ENCODE measurements around the gene UBAP2. TPM values are rescaled to one million over a fixed set of nuclear protein-coding genes. Genes with fewer than 3 reads are reported as not detected.

UBAP2 gene
- total RNA-seq, 1 experiment from 2014 or later, result 33.4 TPM

GRCh38 chr9:34049630-34050384, 1.1 kb upstream of the UBAP2 start:
- Mint-ChIP-seq H3K36me3 (ENCODE audit: insufficient read depth, unreplicated experiment) (no peaks in the 10 kb centered on the region), H3K27me3 (ENCODE audit: insufficient read depth, unreplicated experiment) (no peaks in the 10 kb centered on the region), H3K27ac (ENCODE audit: low read depth, unreplicated experiment) (peak overlapping the region; percentile 99), H3K4me1 (ENCODE audit: insufficient read depth, unreplicated experiment) (peaks cover 20% of the 10 kb centered on the region), H3K9me3 (ENCODE audit: unreplicated experiment) (no peaks in the 10 kb centered on the region), H3K4me3 (ENCODE audit: unreplicated experiment) (peak overlapping the region; percentile 89)
- BruUV-seq (replicated peaks), result TSS peak; percentile 88
- peak; percentile 3 for DNase-seq (ENCODE audit: unreplicated experiment)
- intact Hi-C loops (cut with micrococcal nuclease), result no loop called here
- CTCF ChIA-PET, result interaction anchor here (0.9 kb wide), 1 partner anchor 24 kb away, joined by 3 read pairs; no protein-coding TSS in a partner anchor
- TF ChIP-seq, protein P1, sequence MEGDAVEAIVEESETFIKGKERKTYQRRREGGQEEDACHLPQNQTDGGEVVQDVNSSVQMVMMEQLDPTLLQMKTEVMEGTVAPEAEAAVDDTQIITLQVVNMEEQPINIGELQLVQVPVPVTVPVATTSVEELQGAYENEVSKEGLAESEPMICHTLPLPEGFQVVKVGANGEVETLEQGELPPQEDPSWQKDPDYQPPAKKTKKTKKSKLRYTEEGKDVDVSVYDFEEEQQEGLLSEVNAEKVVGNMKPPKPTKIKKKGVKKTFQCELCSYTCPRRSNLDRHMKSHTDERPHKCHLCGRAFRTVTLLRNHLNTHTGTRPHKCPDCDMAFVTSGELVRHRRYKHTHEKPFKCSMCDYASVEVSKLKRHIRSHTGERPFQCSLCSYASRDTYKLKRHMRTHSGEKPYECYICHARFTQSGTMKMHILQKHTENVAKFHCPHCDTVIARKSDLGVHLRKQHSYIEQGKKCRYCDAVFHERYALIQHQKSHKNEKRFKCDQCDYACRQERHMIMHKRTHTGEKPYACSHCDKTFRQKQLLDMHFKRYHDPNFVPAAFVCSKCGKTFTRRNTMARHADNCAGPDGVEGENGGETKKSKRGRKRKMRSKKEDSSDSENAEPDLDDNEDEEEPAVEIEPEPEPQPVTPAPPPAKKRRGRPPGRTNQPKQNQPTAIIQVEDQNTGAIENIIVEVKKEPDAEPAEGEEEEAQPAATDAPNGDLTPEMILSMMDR (IDR thresholded peaks at IDR 0.05; ENCODE audit: unreplicated experiment), result no peak
- POLR2A ChIA-PET, result interaction anchor here (0.6 to 4.6 kb wide), 9 partner anchors 9 to 327 kb away, joined by 3 to 105 read pairs (median 4); partner anchors contain the start of genes MYORG and UBAP1

DNA sequence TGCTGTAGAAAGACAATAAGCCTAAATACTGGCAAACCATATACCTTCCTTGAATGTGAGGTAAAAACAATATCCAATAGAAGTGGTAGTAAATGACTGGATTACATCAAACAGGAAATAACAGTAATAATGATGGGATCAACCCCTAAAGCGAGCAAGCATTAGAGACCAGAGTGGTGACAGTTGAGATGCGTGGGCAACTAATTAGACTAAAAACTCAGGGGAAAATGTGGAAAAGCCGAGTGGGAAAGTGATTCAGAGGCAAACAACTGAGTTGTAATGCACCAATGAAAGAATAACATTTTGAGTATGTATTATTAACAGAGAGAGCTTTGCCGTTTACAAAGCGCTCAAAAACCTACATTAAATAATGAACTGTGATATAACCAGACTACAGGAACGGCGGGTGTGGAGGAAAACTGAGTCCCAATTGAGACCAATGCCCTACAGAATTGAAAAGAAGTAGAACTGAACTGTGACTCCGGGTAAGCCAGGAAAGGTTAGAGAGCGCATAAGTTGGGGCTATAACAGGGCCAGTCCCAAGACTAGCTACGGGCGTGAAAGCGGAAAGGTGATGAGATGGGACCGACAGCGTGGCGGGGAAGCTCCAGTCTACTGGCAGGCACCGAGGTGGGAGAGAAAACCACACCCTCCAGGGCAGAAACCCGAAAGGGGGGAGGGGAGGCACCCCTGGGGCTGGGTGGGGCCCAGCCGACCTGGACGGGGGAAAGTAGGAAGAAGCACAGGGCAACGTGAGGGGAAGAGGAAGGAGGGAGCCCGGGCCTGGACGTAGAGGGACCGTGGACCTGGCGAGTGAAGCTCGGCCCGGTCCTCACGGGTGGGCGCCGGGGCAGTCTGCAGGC, 592 bp downstream of the UBAP2 start:
- H3K27me3 Mint-ChIP-seq (ENCODE audit: insufficient read depth, unreplicated experiment), result no peaks in the 10 kb centered on the region
- intact Hi-C loops (cut with micrococcal nuclease), result loop anchor here (1.0 kb wide), 1 partner anchor 110 kb away; no protein-coding TSS in a partner anchor
- H3K36me3 Mint-ChIP-seq (ENCODE audit: insufficient read depth, unreplicated experiment), result peaks cover 10% of the 10 kb centered on the region
- TSS peak; percentile 49 for BruUV-seq (replicated peaks)
- ChIA-PET CTCF (interaction anchor here (0.5 to 2.3 kb wide), 4 partner anchors 25 to 86 kb away, joined by 3 to 20 read pairs (median 6); no protein-coding TSS in a partner anchor), POLR2A (interaction anchor here (0.6 to 4.6 kb wide), 18 partner anchors 8 to 1022 kb away, joined by 3 to 105 read pairs (median 4); partner anchors contain the start of genes DCAF12, MYORG and UBAP1)
- peak overlapping the region; percentile 89 for H3K4me3 Mint-ChIP-seq (ENCODE audit: unreplicated experiment)
- H3K9me3 Mint-ChIP-seq (ENCODE audit: unreplicated experiment), result no peaks in the 10 kb centered on the region
- TF ChIP-seq, protein P1 (IDR thresholded peaks at IDR 0.05; ENCODE audit: unreplicated experiment), result no peak
- DNase-seq (ENCODE audit: unreplicated experiment), result peak; percentile 44
- H3K27ac Mint-ChIP-seq (ENCODE audit: low read depth, unreplicated experiment), result peak overlapping the region; percentile 99
- H3K4me1 Mint-ChIP-seq (ENCODE audit: insufficient read depth, unreplicated experiment), result peaks cover 20% of the 10 kb centered on the region

DNA sequence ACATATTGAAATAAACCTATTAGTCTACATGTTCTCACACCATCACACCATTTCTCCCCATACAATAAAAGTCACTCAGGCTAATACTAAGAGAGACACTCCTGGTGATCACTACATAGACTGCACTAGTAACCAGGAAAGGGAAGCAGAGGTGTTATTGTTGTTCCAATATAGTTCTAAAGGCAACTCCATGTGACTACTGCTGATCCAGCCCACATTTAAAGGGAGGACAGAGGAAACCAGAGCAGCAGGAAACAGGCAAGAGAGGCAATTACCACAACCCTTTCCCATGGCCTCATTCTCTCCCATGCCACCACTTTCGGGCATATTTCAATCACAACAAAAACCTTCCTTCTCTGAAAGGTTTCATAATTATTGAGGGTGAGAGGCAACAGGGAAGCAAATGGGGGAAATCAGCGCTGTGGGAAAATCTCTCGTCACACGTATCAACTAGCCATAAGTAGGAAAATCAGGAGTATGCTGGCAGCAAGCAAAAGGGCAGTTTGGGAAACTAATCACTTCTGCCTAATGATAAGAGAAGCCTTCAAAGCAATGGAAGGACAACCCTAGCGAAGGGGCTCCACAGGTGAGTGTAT, 1.8 kb downstream of the UBAP2 start:
- intact Hi-C loops (cut with micrococcal nuclease), result no loop called here
- no peaks in the 10 kb centered on the region for H3K9me3 Mint-ChIP-seq (ENCODE audit: unreplicated experiment)
- TF ChIP-seq, protein P1 (IDR thresholded peaks at IDR 0.05; ENCODE audit: unreplicated experiment), result no peak
- H3K27me3 Mint-ChIP-seq (ENCODE audit: insufficient read depth, unreplicated experiment), result no peaks in the 10 kb centered on the region
- CTCF ChIA-PET, result interaction anchor here (0.6 to 2.3 kb wide), 2 partner anchors 26 to 246 kb away, joined by 3 to 20 read pairs; no protein-coding TSS in a partner anchor
- no TSS peak for BruUV-seq (replicated peaks)
- peak; percentile 29 for DNase-seq (ENCODE audit: unreplicated experiment)
- H3K36me3 Mint-ChIP-seq (ENCODE audit: insufficient read depth, unreplicated experiment), result peaks cover 22% of the 10 kb centered on the region
- H3K4me3 Mint-ChIP-seq (ENCODE audit: unreplicated experiment), result peak overlapping the region; percentile 89
- peak overlapping the region; percentile 99 for H3K27ac Mint-ChIP-seq (ENCODE audit: low read depth, unreplicated experiment)
- H3K4me1 Mint-ChIP-seq (ENCODE audit: insufficient read depth, unreplicated experiment), result peaks cover 20% of the 10 kb centered on the region
- POLR2A ChIA-PET, result interaction anchor here (0.6 to 4.6 kb wide), 6 partner anchors 26 to 330 kb away, joined by 3 to 105 read pairs (median 8); partner anchors contain the start of genes MYORG and UBAP1

Data from MCF 10A (cell line).